ENCODE results near the gene NUP62CL.

Gene NUP62CL

GRCh38 chrX:107146670-107147069 is 59.6 kb downstream of the NUP62CL start:
- DNase-seq = no peak

DNA sequence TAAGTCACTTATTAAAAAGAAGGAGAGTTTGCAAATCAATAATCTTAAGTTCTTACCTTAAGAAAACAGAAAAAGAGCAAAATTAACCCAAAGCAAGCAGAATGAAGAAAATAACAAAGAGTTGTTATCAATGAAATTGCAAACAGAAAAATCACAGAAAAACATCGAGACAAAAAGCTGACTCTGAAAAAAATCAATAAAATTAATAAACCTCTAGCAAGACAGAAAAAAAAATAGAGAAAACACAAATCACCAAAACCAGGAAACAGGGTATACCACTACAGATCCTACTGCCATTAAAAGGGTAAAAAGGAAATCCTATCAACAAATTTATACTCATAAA is 70.3 kb downstream of the NUP62CL start:
- no peak for DNase-seq

GRCh38 chrX:107135049-107135964 is 70.9 kb downstream of the NUP62CL start:
- DNase-seq = peak in 1 of 5 donors; percentile 71

DNA sequence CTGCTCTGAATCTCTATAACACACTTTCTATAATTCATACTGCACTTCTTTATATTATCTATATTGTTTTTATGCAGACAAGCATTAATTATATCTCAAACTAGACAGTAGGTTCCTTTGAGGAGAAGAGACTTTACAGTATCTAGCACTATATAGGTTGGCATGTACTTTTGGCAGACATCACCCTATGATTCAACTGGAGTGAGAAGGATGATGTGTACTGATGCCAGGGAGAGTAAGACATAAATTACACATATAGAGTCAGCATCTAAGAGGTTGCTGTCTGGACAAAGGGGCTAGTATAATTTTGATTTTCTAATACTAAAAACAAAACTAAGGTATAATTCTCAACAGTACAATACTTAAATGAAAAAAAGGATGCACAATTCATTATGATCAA is 82.5 kb downstream of the NUP62CL start:
- no peak for DNase-seq

DNA sequence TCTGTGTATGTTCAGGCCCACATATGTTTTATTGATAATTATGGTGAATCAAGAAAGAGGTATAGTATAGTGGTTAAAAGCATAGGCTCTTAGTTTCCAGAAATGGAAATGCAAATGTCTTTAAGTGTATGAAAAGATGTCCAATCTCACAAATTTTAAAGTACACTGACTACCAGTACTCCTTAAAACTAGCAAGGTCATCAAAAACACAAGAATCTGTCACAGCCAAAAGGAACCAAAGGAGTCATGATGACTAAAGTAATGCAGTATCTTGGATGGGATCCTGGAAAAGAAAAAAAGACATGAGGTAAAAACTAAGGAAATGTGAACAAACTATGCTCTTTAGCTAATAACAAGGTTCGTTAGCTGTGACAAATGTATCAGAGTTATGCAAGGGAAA is 87.0 kb downstream of the NUP62CL start:
- DNase-seq = no peak

- peak; percentile 44 to 80 (median 55) for DNase-seq
Measured at GRCh38 chrX:107118322-107119147, 87.7 kb downstream of the NUP62CL start, which contains the start of gene RBM41. Gene RBM41 (minus strand): TSS chrX:107118822. CDS start chrX:107118773, 49 bp downstream.

- DNase-seq = peak in 1 of 5 donors; percentile 6
Measured at GRCh38 chrX:107117993-107118321, 88.3 kb downstream of the NUP62CL start.

DNA sequence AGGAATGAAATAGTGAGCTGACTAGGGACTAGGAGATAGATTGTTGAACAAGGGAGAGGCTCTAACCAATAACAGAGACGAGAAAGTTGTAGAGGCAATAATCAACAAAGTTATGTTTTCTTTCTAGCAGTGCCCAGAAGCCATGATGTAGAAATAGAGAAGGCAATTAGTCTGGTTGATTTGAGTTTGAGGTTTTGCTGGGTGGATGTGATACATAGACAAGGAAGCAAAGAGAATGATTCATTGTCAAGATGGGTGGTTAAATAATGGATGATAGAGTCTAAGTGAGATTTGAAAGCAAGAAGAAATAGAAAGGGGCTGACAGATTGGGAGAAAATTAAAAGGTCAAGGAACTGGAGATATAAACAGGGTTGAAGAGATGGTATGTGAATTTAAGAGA is 98.8 kb downstream of the NUP62CL start:
- no peak for DNase-seq

- DNase-seq = no peak
Measured at GRCh38 chrX:107102980-107103379, 103.3 kb downstream of the NUP62CL start.

- no peak for DNase-seq
Measured at GRCh38 chrX:107076158-107076557, 130.1 kb downstream of the NUP62CL start.

All from T-helper 1 cell (primary cell).